ENCODE results near the gene PPFIBP1.

The PPFIBP1 gene

GRCh38 chr12:27513155-27513824 lies 10.7 kb upstream of the PPFIBP1 start:
- DNase-seq (ENCODE audit: low spot score), result no peak

DNA sequence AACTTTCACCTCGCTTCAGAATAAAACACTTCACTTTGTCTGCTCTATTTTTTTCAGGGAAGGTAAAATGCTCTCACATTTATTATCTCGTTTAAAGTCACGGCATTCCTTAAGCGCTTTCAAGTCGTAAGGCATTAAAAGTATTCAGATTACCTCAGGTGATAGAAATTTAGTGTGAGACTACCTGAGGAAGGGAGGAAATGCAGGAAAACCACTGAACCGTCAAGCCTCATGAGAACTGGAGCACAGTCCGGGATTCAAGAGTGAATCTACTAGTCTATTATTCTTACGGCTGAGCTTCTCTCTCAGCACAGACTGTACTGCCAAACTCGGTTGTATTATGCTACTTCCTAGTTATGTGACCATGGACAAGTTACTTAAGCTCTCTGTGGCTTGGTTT lies 8.3 kb upstream of the PPFIBP1 start:
- DNase-seq (ENCODE audit: low spot score), result peak; percentile 43

GRCh38 chr12:27516625-27517024 lies 7.4 kb upstream of the PPFIBP1 start:
- no peak for DNase-seq (ENCODE audit: low spot score)

- DNase-seq (ENCODE audit: low spot score), result no peak
These were observed 6.5 kb upstream of the PPFIBP1 start for GRCh38 chr12:27517546-27517945.

DNA sequence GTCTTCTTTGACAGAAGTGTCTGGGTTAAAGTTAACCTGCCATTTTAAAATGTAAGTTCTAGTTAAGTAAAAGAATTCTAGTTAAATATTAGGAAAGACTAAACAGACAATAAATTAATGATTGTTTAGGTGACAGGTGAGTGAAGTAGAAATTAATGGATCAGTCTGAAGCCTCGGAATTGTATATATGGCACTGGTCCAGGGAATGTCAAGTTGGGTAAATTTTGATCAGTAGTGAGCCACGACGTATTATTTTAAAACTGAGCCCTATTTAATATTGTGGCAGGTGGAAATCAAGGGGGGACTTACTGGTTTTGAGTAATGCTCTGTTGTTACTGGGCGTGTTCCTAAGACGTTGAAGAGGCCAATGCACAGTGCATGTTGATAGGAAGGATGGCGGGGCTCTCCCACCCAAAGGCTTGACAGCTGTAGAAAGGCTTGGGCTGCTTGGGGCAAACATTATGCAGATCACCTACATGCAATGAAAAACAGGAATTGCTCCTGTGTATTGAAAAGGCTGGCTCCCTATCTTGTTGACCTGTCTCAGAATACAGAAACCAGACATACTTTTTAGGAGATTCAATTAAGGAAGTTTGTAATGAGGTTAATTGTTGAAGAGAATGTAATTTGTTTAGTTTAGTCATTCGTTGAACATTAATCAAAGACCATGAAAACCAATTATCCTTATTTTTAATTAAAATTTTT lies 5.9 kb upstream of the PPFIBP1 start:
- DNase-seq (ENCODE audit: low spot score), result no peak

DNA sequence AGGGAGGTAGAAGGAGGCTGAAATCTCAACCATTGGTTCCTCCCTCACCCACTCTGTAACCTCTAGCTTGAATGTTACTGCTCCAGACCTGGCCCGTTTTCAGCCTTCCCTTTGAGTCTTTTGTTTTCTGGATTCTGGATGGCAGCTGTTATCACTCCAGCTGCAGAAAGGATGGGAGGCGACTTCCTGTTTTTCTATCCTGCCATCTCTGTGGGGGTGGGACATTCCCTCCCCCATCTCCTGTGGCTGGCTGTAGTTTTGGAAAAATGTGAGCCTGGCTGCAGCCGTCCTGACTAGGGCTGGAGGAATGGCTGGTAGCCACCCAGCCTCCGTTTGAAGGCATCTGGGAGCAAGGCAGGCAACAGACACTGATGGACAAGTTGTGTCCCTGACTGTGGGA lies 2.9 kb upstream of the PPFIBP1 start:
- peak; percentile 45 for DNase-seq (ENCODE audit: low spot score)

DNA sequence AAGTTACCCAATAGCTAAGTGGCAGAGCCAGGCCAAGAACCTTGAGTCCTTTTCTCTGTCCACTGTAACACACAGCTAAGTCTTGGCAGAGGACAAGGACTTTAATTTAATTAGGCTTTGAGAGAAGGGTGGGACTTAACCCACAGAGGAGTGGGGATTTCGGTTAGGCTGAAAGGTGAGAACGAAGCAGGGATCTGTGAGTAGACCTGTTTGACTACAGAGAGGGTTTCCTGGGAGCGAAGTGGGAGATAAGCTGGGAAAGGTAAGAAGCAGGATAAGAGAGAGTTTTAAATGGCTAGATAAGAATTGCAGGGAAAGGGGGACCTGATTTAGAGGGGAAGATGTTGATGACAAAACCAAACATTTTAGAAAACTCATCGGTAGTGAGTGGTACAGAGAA lies 2.0 kb upstream of the PPFIBP1 start:
- no peak for DNase-seq (ENCODE audit: low spot score)

DNA sequence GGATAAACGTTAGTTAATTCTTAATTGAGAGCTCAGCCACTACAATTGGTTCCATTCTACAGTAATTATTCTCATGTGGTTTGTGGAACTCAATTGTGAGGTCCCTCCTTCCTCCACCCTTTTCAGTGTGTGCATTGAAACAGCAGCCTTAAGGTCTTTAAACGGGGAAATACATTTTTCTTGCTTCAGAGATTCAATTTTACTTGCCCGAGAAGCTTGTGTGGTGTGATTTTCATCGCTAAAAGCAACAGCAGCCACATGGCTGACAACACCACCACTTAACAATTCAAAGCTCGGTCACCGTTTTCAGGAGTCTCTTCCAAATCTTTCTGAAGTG lies 733 bp upstream of the PPFIBP1 start:
- no peak for DNase-seq (ENCODE audit: low spot score)

- DNase-seq (ENCODE audit: low spot score), result no peak
These were observed 459 bp downstream of the PPFIBP1 start for GRCh38 chr12:27524494-27524835.

- DNase-seq (ENCODE audit: low spot score), result peak; percentile 68
These were observed 1.1 kb downstream of the PPFIBP1 start for GRCh38 chr12:27524839-27525753.

GRCh38 chr12:27527512-27527911 lies 3.5 kb downstream of the PPFIBP1 start:
- no peak for DNase-seq (ENCODE audit: low spot score)

DNA sequence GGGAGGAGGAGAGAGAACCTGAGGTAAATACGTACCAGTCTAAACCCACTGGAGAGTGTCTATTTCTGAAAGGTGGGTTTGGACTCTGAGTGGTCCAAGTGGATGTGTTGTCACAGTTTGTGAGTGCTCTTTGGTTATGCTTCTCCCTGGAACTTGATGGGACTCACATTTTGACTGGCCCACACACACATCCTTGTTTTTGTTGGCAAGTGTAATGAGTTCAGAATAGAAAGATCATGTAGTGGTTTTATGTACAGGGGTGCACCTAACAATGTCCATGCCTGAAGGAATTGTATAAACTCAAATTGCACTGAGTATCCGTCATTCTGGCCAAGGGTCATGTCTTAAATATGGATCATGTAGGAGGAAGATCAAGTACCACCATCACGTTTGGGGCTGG lies 4.8 kb downstream of the PPFIBP1 start:
- DNase-seq (ENCODE audit: low spot score), result no peak

DNA sequence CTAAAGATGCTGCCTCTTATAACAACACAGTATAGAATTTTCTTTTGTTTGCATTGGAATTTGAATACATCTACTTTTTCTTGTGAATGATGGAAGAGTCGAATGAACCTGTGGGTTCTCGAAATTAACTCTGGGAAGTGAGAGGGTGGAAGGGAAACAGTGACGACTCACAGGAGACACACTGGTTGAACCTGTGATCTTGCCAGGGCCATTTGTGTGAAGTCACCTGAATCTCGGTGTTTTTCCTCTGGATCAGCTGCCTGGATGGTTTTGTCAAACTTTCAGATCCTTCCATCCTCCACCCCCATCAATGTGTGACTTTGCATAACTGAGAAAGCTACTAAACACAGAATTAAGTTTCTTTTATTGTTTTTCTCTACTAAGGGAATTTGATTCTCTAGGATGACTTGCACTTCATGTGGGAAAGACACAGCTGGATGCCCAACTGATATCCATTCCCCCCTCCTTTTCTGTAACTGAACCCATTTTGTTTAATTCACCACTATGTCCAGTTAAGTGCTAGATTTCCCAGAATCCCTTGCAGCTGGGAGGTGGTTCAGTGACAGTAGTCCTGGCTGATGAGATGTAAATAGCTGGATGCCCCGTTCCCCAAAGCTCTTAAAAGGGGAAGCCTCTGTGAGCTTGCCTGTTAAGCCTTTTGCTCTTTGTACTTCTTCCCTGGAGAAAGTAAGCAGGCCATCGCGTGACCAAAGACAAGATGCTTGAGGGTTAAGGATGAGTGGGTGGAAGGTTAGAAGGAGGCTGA lies 6.3 kb downstream of the PPFIBP1 start:
- no peak for DNase-seq (ENCODE audit: low spot score)

GRCh38 chr12:27531896-27532295 lies 7.9 kb downstream of the PPFIBP1 start:
- no peak for DNase-seq (ENCODE audit: low spot score)

DNA sequence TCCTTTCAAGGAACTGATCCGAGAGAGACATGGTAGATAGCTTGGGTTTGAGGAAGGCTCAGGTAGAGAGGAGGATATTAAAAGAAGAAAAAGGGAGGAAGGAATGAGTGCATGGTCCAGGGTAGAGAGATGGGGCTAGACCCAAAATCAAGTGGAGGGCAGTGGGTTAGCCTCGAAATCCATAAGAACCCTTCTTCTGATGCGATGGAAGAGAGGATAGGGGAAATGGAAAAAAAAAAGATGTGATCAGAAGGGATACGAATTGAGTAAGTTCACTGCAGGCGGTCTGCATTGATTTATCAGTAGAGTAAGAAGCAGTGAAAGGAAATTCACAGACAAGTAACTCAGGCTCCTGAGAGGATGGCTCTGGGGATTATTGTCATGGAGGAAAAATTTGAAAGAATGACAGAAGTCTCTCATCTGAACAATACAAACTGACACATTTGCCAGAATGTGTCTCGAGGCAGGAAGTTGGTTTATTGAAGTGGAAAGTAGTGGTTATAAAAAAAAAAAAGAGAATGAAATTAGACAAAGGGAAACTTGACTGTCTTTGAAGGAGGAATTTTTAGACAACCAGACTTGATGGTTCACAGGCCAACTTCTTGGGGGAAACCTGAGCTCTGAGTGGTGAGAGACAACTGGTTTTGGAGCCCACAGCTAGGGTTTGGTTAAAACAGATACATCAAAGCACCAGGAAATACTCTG lies 10.2 kb downstream of the PPFIBP1 start:
- no peak for DNase-seq (ENCODE audit: low spot score)

- no peak for DNase-seq (ENCODE audit: low spot score)
These were observed 10.8 kb downstream of the PPFIBP1 start for GRCh38 chr12:27534765-27535161.

DNA sequence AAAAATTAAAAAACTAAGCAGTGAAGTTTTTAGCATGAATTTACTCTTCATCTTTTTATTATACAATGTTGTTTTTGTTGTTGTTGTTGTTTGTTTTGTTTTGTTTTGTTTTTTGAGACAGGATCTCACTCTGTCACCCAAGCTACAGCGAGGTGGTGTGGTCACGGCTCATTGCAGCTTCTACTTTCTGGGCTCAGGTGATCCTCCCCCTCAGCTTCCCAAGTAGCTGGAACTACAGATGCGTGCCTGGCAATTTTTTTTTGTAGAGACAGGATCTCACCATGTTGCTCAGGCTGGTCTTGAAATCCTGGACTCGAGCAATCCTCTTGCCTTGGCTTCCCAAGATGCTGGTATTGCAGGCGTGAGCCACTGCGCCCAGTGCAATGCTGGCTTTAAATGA lies 11.3 kb downstream of the PPFIBP1 start:
- no peak for DNase-seq (ENCODE audit: low spot score)

- DNase-seq (ENCODE audit: low spot score), result no peak
These were observed 14.1 kb downstream of the PPFIBP1 start for GRCh38 chr12:27537855-27538675.

GRCh38 chr12:27539191-27539631 lies 15.2 kb downstream of the PPFIBP1 start:
- no peak for DNase-seq (ENCODE audit: low spot score)

DNA sequence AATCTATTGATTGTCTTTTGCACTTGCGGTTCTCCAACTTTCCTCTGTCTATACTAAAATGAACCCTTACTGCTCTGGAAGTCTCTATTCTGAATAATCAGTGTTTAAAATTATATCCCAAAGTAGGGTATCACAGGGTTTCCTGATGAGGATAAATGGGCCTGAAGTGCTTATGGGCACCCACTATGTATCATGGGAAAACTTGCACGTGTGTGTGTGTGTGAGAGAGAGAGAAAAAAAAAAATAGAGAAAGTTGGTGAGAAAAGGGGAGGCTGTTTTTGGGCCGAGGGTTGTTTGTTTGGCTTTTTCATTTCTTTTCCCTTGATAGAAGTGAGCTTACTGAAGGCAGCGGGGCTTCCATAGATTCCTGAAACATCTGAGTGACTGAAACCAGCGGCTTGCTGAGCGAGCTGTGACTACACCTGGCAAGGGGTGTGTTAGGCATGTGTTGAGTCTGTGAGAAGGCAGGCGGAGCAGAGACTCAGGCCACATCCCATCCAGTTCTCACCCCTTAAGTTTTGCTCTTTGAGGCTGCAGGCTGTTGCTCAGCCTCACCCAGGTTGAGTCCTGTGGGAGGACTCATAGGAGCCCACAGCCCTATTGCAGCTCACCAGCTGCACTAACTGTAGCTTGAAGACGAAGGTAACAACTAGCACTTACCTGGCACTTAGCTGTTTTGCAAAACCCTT lies 17.2 kb downstream of the PPFIBP1 start:
- peak; percentile 50 for DNase-seq (ENCODE audit: low spot score)
